ENCODE data around the gene DOCK2.

The DOCK2 gene

DNA sequence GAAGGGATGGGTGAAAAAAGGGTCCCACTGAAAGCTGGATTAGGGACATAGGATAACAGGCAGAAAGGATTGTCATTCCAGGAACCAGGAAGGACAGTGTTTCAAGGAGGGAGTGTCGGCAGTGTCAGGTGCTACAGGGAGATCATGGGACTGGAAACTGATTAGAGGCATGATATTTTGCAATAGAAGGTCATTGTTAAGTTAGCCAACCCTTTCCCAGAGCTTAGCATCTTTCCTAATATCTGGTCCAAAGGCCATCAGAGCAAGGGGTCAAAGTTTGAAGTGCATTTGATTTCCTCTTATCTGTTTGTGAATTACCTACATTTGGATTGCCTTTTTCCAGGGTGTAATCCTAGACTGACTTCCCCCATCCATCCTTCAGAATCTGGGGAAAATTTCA lies 91.3 kb downstream of the DOCK2 start:
- no peak overlapping the region for H3K4me3 ChIP-seq (replicated peaks; ENCODE audit: low read depth, low read length)
- TF ChIP-seq, protein P1, sequence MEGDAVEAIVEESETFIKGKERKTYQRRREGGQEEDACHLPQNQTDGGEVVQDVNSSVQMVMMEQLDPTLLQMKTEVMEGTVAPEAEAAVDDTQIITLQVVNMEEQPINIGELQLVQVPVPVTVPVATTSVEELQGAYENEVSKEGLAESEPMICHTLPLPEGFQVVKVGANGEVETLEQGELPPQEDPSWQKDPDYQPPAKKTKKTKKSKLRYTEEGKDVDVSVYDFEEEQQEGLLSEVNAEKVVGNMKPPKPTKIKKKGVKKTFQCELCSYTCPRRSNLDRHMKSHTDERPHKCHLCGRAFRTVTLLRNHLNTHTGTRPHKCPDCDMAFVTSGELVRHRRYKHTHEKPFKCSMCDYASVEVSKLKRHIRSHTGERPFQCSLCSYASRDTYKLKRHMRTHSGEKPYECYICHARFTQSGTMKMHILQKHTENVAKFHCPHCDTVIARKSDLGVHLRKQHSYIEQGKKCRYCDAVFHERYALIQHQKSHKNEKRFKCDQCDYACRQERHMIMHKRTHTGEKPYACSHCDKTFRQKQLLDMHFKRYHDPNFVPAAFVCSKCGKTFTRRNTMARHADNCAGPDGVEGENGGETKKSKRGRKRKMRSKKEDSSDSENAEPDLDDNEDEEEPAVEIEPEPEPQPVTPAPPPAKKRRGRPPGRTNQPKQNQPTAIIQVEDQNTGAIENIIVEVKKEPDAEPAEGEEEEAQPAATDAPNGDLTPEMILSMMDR (IDR thresholded peaks at IDR 0.05; ENCODE audit: low read depth, low read length, missing control alignments): no peak
- no peak for DNase-seq (ENCODE audit: extremely low read depth, low read depth)

DNA sequence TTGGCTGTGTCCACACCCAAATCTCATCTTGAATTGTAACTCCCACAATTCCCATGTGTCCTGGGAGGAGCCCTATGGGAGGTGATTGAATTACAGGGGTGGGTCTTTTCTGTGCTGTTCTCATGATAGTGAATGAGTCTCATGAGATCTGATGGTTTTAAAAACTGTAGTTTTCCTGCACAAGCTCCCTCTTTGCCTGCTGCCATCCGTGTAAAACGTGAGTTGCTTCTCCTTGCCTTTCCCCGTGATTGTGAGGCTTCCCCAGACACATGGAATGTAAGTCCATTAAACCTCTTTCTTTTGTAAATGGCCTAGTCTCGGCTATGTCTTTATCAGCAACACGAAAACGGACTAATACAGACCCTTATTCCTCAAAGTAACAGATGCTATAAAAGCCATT lies 94.1 kb downstream of the DOCK2 start:
- DNase-seq (ENCODE audit: extremely low read depth, low read depth): no peak
- no peak overlapping the region for H3K4me3 ChIP-seq (replicated peaks; ENCODE audit: low read depth, low read length)
- TF ChIP-seq, protein P1 (IDR thresholded peaks at IDR 0.05; ENCODE audit: low read depth, low read length, missing control alignments): no peak

DNA sequence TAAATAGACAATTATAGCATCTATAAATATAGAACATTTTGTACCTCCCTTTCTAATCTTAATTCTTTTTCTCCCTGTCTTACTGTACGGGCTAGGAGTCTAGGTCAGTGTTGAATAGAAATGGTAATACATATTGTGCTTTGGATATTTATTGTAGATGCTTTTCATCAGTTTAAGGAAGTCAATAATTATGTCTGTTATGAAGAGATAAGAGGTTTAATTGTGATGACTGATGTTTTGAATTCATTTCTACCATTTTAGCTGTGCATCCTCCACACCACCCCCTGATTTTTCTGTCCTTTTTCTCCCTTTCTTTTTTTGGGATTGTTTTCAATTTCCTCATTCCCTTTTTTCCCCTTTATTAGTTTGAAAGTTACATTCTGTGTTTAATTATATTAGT lies 95.8 kb downstream of the DOCK2 start:
- DNase-seq (ENCODE audit: extremely low read depth, low read depth): no peak
- TF ChIP-seq, protein P1 (IDR thresholded peaks at IDR 0.05; ENCODE audit: low read depth, low read length, missing control alignments): no peak
- H3K4me3 ChIP-seq (replicated peaks; ENCODE audit: low read depth, low read length): no peak overlapping the region

DNA sequence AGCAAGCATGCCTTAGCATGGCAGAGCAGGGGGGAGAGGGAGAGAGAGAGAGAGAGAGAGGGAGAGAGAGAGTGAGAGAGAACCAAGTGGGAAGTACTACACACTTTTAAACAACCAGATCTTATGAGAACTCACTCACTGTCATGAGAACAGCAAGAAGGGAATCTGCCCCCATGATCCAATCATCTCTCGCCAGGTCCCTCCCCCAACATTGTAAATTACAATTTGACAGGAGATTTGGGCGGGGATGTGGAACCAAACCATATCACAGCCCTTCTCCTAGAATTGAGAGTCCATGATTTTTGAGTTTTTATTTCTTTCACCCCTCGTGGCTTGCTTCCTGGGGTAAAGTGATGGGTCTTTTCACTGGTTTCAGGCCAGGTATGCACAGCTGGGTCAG lies 98.8 kb downstream of the DOCK2 start:
- DNase-seq (ENCODE audit: extremely low read depth, low read depth): no peak
- TF ChIP-seq, protein P1 (IDR thresholded peaks at IDR 0.05; ENCODE audit: low read depth, low read length, missing control alignments): no peak
- no peak overlapping the region for H3K4me3 ChIP-seq (replicated peaks; ENCODE audit: low read depth, low read length)

DNA sequence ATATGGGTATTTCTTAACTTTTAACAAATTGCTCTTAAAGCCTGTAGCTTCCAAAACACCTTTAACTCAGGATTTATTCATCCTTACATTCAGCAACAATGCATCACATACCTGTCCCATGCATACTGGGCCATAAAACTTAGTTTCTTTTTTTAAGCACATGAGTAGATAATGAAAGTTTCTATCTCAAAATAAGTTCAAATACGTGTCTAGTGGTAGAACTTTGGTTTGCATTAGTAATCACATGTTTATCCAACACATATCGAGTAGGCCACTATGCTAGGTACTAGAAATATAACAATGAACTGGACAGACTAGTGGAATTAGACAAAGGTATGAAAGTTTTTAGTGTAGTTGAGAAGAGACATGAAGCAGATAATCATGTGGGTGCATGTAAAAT lies 99.6 kb downstream of the DOCK2 start:
- no peak for DNase-seq (ENCODE audit: extremely low read depth, low read depth)
- H3K4me3 ChIP-seq (replicated peaks; ENCODE audit: low read depth, low read length): no peak overlapping the region
- TF ChIP-seq, protein P1 (IDR thresholded peaks at IDR 0.05; ENCODE audit: low read depth, low read length, missing control alignments): no peak

DNA sequence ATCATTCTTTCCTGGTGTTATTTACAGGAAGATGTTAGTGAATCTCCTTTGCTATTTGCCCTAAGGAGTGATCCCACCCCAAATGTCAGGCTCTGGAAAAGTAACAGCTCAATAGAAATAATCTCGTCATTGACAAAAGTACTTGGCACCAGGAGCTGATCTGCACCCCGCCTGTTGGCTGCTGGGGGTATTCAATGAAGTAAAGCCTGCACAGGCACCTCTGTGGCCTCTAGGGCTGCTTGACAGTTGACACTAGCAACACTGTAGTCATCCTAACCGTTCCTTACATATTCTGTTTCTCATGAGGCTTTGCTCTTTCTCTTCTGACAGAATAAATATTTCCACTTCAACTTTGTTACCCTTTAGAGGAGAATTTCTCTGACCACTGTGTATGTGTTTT lies 103.4 kb downstream of the DOCK2 start:
- no peak overlapping the region for H3K4me3 ChIP-seq (replicated peaks; ENCODE audit: low read depth, low read length)
- TF ChIP-seq, protein P1 (IDR thresholded peaks at IDR 0.05; ENCODE audit: low read depth, low read length, missing control alignments): no peak
- DNase-seq (ENCODE audit: extremely low read depth, low read depth): no peak

DNA sequence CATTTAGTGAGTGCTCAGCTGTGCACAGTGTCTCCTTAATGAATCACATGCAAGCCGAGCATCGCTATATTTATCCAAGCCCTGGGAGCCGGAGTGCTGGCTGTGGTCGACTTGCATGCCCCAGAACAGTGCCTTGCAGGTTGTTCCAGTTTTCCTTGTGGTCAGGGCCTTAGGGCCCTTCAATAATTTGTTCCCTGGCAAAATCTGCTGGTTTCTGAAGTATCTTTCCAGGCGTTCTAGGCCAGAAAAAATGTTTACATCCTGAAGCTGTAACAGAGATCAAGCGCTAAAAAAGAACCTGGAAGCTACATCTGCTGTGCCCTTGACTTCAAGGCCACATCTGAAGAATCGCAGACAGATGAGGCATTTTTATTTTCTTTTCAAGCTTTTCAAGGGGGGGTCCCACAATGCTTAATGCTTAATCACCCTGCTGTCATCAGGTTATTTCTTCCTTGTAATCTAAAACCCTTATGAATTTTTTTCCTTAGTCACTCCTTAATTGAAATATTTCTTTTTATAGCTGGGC lies 105.8 kb downstream of the DOCK2 start:
- TF ChIP-seq, protein P1 (IDR thresholded peaks at IDR 0.05; ENCODE audit: low read depth, low read length, missing control alignments): no peak
- no peak overlapping the region for H3K4me3 ChIP-seq (replicated peaks; ENCODE audit: low read depth, low read length)
- peak; percentile 45 for DNase-seq (ENCODE audit: extremely low read depth, low read depth)

Measured in HFF-Myc (cell line).